Mucosa of rectum (tissue), 2 donors: ENCODE measurements around the gene RAPGEF1.
A peak's percentile ranks its signal among the peaks of the same experiment; 100 is the strongest.

Experiments used
- H3K27ac ChIP-seq, 2 donors: one replicate each; pipeline ENCODE4 v1.7.0; 2013; ENCODE audit warnings: inconsistent platforms in 2 of 2, low read depth in 2 of 2, low read length in 2 of 2
- H3K27me3 ChIP-seq, 2 donors: one replicate each; pipeline ENCODE4 v1.7.0; 2013; ENCODE audit warnings: low read length in 2 of 2; ENCODE audit not compliant: control insufficient read depth in 2 of 2, insufficient read depth in 2 of 2
- H3K36me3 ChIP-seq, 2 donors: one replicate each; pipeline ENCODE4 v1.7.0; 2013; ENCODE audit warnings: low read length in 2 of 2; ENCODE audit not compliant: control insufficient read depth in 2 of 2, insufficient read depth in 2 of 2
- H3K4me1 ChIP-seq, 2 donors: one replicate each; pipeline ENCODE4 v1.7.0; 2013; ENCODE audit warnings: low read length in 2 of 2, mild to moderate bottlenecking in 1 of 2; ENCODE audit not compliant: control insufficient read depth in 2 of 2, insufficient read depth in 2 of 2
- H3K4me3 ChIP-seq, 2 donors: one replicate each; pipeline ENCODE4 v1.7.0; 2013; ENCODE audit warnings: low read length in 2 of 2
- H3K9ac ChIP-seq, 2 donors: one replicate each; pipeline ENCODE4 v1.7.0; 2013; ENCODE audit warnings: low read length in 2 of 2, low read depth in 1 of 2, mild to moderate bottlenecking in 1 of 2
- H3K9me3 ChIP-seq, 2 donors: one replicate each; pipeline ENCODE4 v1.7.0; 2013; ENCODE audit warnings: low read length in 2 of 2; ENCODE audit not compliant: control insufficient read depth in 2 of 2
- donor health status: healthy.
- donor health status: Normal muscosa, but diverticular disease.

RAPGEF1 gene

DNA sequence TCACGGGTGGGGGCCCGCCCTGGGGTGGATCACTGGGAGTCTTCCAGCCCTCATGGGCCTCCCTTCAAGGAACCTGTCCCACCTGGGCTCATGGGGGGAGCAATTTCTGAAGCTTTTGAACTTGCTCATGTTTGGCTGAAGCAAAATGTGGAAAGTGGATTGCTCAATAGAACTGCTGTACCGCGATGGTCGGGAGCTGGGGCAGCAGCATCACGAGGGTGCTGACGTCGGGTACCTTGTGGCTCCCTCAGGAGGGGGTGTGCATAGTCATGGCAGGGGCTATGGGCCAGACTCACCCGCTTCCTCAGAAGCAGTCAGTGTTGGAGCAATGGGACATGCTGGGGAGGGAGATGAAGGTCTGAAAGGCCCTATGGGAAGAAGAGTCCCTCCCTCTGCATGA, 136.7 kb downstream of the RAPGEF1 start:
- no peaks in the 10 kb centered on the region for H3K27me3 ChIP-seq
- H3K4me3 ChIP-seq: no peak overlapping the region
- H3K4me1 ChIP-seq: peaks cover 0 to 2% of the 10 kb centered on the region in 2 donors
- peaks cover 51 to 69% of the 10 kb centered on the region in 2 donors for H3K36me3 ChIP-seq
- H3K9ac ChIP-seq: no peak overlapping the region
- H3K27ac ChIP-seq: no peak overlapping the region
- no peaks in the 10 kb centered on the region for H3K9me3 ChIP-seq

DNA sequence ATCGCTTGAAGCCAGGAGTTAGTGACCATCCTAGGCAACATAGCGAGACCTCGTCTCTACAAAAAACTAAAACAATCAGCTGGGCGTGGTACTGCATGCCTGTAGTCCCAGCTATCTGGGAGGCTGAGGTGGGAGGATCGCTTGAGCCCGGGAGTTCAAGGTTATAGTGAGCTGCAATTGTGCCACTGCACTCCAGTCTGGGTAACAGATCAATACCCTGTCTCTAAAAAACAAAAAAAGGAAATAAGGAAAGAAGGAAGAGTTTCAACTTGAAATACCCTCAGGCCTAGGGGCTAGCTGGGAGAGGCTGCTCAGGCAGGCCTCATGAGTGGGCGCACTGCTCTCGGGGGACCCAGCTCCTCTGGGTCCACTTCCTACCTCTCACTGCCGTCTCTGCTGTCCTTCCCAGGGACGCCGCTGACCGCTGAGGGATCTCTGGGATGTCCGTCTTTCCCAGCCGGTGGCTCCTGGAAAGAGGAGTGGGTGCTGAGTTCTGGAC, 138.1 kb downstream of the RAPGEF1 start:
- no peaks in the 10 kb centered on the region for H3K9me3 ChIP-seq
- H3K9ac ChIP-seq: no peak overlapping the region
- H3K4me1 ChIP-seq: peaks cover 0 to 1% of the 10 kb centered on the region in 2 donors
- H3K27me3 ChIP-seq: no peaks in the 10 kb centered on the region
- H3K36me3 ChIP-seq: peaks cover 57 to 72% of the 10 kb centered on the region in 2 donors
- no peak overlapping the region for H3K27ac ChIP-seq
- no peak overlapping the region for H3K4me3 ChIP-seq

DNA sequence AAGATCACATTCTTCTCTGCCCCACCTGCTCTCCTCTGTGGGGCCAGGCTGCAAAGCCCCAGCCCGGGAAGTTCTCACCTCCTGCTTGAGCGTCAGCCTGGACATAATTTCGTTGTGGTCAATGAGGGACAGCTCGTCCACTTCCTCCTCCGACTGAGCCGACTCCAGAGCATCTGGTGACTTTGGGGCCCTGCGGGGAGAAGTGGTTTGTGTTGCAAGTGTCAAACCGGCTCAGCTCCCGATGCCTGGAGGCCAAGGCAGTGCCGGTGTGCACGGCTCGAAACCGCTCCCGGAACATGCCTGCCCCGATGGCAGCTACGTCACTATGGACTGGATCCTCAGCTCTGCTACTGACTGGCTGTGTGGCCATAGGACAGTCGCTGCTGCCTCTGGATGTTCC, 141.8 kb downstream of the RAPGEF1 start:
- H3K27me3 ChIP-seq: no peaks in the 10 kb centered on the region
- H3K9me3 ChIP-seq: no peaks in the 10 kb centered on the region
- H3K4me3 ChIP-seq: no peak overlapping the region
- H3K27ac ChIP-seq: peak overlapping the region in 1 of 2 donors; percentile 32
- H3K9ac ChIP-seq: no peak overlapping the region
- H3K4me1 ChIP-seq: peaks cover 0 to 4% of the 10 kb centered on the region in 2 donors
- peaks cover 70 to 78% of the 10 kb centered on the region in 2 donors for H3K36me3 ChIP-seq

GRCh38 chr9:131597246-131597645, 142.6 kb downstream of the RAPGEF1 start:
- Histone ChIP-seq H3K36me3 (peaks cover 62 to 79% of the 10 kb centered on the region in 2 donors), H3K9me3 (no peaks in the 10 kb centered on the region)

DNA sequence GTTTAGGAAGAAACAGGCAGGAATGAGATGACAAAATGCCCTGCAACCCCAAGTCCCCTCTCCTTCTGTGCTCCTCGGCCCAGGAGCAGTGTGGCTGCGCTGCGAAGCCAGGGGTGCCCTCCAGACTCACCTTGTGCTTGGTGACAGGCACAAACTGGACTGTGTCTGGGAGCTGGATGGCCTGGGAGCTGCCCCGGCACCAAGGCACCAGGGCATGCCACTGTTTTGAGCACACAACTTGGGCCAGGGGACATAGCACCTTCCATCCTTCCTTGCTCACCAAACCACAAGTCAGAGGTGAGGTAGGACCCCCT, 143.5 kb downstream of the RAPGEF1 start:
- Histone ChIP-seq H3K4me1 (peaks cover 0 to 4% of the 10 kb centered on the region in 2 donors), H3K27ac (no peak overlapping the region), H3K9ac (no peak overlapping the region), H3K36me3 (peaks cover 53 to 72% of the 10 kb centered on the region in 2 donors), H3K9me3 (no peaks in the 10 kb centered on the region), H3K4me3 (no peak overlapping the region), H3K27me3 (no peaks in the 10 kb centered on the region)

More at GRCh38 chr9:131597246-131597645, 142.6 kb downstream of the RAPGEF1 start:
- Histone ChIP-seq H3K27me3 (no peaks in the 10 kb centered on the region), H3K4me1 (peaks cover 0 to 4% of the 10 kb centered on the region in 2 donors), H3K9ac (no peak overlapping the region), H3K4me3 (no peak overlapping the region), H3K27ac (no peak overlapping the region)

GRCh38 chr9:131595696-131596429, 144.0 kb downstream of the RAPGEF1 start:
- H3K4me3 ChIP-seq: no peak overlapping the region
- H3K36me3 ChIP-seq: peaks cover 53 to 71% of the 10 kb centered on the region in 2 donors
- no peak overlapping the region for H3K27ac ChIP-seq
- no peak overlapping the region for H3K9ac ChIP-seq
- H3K27me3 ChIP-seq: no peaks in the 10 kb centered on the region
- H3K4me1 ChIP-seq: peaks cover 0 to 6% of the 10 kb centered on the region in 2 donors
- H3K9me3 ChIP-seq: no peaks in the 10 kb centered on the region

GRCh38 chr9:131594906-131595665, 144.8 kb downstream of the RAPGEF1 start:
- Histone ChIP-seq H3K9ac (no peak overlapping the region), H3K4me1 (peaks cover 0 to 10% of the 10 kb centered on the region in 2 donors), H3K9me3 (no peaks in the 10 kb centered on the region), H3K27me3 (no peaks in the 10 kb centered on the region), H3K27ac (no peak overlapping the region), H3K36me3 (peaks cover 48 to 71% of the 10 kb centered on the region in 2 donors), H3K4me3 (no peak overlapping the region)

DNA sequence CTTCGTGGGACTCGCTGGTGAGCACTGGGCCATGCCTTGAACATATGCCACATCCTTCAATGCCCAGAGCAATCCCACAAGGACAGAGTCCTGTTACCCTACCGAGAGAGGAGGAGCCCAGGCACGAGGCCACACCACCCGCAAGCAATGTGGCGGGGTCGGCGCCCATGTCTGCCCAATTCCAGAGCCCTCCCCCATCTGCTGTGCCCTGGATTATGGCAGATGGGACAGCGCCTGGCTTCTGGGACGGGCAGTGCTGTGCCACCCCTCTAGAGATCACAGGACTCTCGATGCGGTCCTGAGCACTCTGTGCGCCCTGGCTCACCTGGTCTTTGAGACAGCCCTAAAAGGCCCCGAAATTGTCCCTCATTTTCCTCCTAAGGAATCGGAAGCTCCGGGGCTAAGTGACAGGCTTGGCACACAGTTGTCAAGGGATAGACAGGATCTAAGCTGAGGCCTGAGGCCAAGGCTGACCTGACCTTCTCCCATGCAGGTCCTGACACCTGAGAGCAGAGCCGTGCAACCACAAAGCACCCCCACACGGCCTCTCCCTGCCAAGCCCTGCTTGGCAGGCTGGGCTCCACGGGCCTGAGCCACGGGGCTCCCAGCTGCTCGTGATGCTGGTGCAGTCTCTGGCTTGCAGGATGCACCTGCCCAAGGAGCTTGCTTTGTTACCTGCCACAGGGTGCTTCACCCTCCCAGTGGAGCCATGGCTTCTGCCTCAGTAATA, 145.8 kb downstream of the RAPGEF1 start:
- H3K9ac ChIP-seq: no peak overlapping the region
- no peak overlapping the region for H3K4me3 ChIP-seq
- H3K27ac ChIP-seq: no peak overlapping the region
- H3K36me3 ChIP-seq: peaks cover 50 to 72% of the 10 kb centered on the region in 2 donors
- peaks cover 0 to 10% of the 10 kb centered on the region in 2 donors for H3K4me1 ChIP-seq
- no peaks in the 10 kb centered on the region for H3K27me3 ChIP-seq
- no peaks in the 10 kb centered on the region for H3K9me3 ChIP-seq

DNA sequence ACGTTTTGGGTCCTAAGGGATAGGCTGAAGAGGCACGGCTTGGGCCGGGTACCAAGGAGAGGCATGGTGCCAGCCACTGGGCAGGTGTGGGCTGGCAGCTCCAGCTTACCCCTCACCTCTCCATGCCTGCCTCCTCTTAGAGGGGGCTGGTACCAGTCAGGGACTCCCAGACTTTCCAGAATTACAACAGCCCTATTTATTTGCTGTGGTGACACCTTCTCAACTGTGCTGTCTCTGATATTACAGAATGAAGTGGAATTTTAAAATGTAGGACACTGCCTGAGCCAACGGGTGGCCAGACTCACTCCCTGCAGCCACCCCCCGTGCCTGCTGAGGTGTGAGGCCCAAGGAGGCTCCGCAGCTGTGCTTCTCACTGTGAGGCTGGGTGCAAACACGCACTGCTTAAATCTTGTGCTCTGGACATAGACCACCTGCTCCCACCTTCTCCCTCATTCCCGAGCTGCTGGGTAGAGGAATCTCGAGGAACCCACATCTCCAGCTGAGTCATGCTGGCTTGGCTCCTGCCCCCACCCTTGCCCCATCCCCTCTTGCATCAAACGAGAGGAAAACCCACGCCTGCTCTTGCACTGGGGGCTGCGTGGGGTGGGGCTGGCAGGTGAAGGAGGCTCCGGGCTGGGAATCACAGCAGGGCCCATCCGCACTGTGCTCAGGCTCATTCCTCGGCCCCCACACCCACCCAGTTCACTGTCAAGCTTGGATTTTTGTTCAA, 146.6 kb downstream of the RAPGEF1 start:
- Histone ChIP-seq H3K9me3 (no peaks in the 10 kb centered on the region), H3K27ac (no peak overlapping the region), H3K27me3 (no peaks in the 10 kb centered on the region), H3K4me3 (no peak overlapping the region), H3K9ac (no peak overlapping the region), H3K4me1 (peaks cover 0 to 10% of the 10 kb centered on the region in 2 donors), H3K36me3 (peaks cover 57 to 75% of the 10 kb centered on the region in 2 donors)
